Raji (cell line): ENCODE measurements around the gene CCDC85A.

Source experiments
- POLR2A ChIP-seq: IDR thresholded peaks from 2 replicates; pipeline ENCODE4 v1.6.1; 2011; ENCODE audit warnings: low read depth, low read length, control low read depth; ENCODE audit not compliant: insufficient read depth

CCDC85A gene

GRCh38 chr2:56183643-56184499 is at the start of gene CCDC85A:
CCDC85A (plus strand) TSS chr2:56183990; CDS start chr2:56184625, 635 bp downstream.
- TF ChIP-seq POLR2A = no peak

- TF ChIP-seq POLR2A = no peak
Measured at GRCh38 chr2:56134861-56135260, 48.9 kb upstream of the CCDC85A start.

- TF ChIP-seq POLR2A = no peak
Measured at GRCh38 chr2:56147907-56148306, 35.9 kb upstream of the CCDC85A start.

GRCh38 chr2:56148825-56149224 is 35.0 kb upstream of the CCDC85A start:
- TF ChIP-seq POLR2A = no peak

GRCh38 chr2:56151841-56152240 is 31.9 kb upstream of the CCDC85A start:
- no peak for TF ChIP-seq POLR2A

- no peak for TF ChIP-seq POLR2A
Measured at GRCh38 chr2:56155188-56155587, 28.6 kb upstream of the CCDC85A start.

GRCh38 chr2:56167616-56168562 is 15.9 kb upstream of the CCDC85A start:
- no peak for TF ChIP-seq POLR2A

- no peak for TF ChIP-seq POLR2A
Measured at GRCh38 chr2:56169521-56169920, 14.3 kb upstream of the CCDC85A start.

GRCh38 chr2:56170504-56170903 is 13.3 kb upstream of the CCDC85A start:
- TF ChIP-seq POLR2A = no peak

- TF ChIP-seq POLR2A = no peak
Measured at GRCh38 chr2:56170988-56171387, 12.8 kb upstream of the CCDC85A start.

GRCh38 chr2:56175779-56176178 is 8.0 kb upstream of the CCDC85A start:
- TF ChIP-seq POLR2A = no peak

- TF ChIP-seq POLR2A = no peak
Measured at GRCh38 chr2:56177420-56178220, 6.2 kb upstream of the CCDC85A start.

GRCh38 chr2:56179931-56180330 is 3.9 kb upstream of the CCDC85A start:
- no peak for TF ChIP-seq POLR2A

GRCh38 chr2:56182420-56182819 is 1.4 kb upstream of the CCDC85A start:
- TF ChIP-seq POLR2A = no peak

GRCh38 chr2:56184500-56185011 is 766 bp downstream of the CCDC85A start:
- TF ChIP-seq POLR2A = no peak

- no peak for TF ChIP-seq POLR2A
Measured at GRCh38 chr2:56185101-56185581, 1.4 kb downstream of the CCDC85A start.
